HepG2 (cell line): Measurements from ENCODE around the gene PLA2G2A. TPM values are rescaled to one million over a fixed set of nuclear protein-coding genes. Genes with fewer than 3 reads are reported as not detected.

ENCODE experiments used
- ATF7 ChIP-seq, 2 experiments: fragments of 450-650 bp in 1 of 2; sonication (generic) in 1 of 2; formaldehyde crosslinking in 1 of 2; IDR thresholded peaks; 2 replicates each; pipeline versions ENCODE4 v1.4.0 to v1.6.1; 2016 to 2020; ENCODE audit warnings: antibody characterized with exemption in 1 of 2, mild to moderate bottlenecking in 1 of 2, missing genetic modification reagents in 1 of 2
- BATF2 ChIP-seq: sonication (generic); formaldehyde crosslinking; IDR thresholded peaks from 2 replicates; pipeline ENCODE4 v1.8.0; 2022; ENCODE audit warnings: mild to moderate bottlenecking, missing genetic modification reagents, moderate library complexity
- DZIP1 ChIP-seq: sonication (generic); formaldehyde crosslinking; IDR thresholded peaks from 2 replicates; pipeline ENCODE4 v1.5.0; 2020; ENCODE audit warnings: mild to moderate bottlenecking, missing genetic modification reagents
- EED ChIP-seq: sonication (generic); formaldehyde crosslinking; IDR thresholded peaks from 2 replicates; pipeline ENCODE4 v1.5.0; 2020; ENCODE audit warnings: mild to moderate bottlenecking, missing genetic modification reagents
- GMEB2 ChIP-seq: IDR thresholded peaks from 2 replicates; pipeline ENCODE4 v1.6.1; 2016; ENCODE audit warnings: missing biosample characterization, missing genetic modification reagents, low read depth
- GRHL1 ChIP-seq: sonication (generic); formaldehyde crosslinking; conservative IDR thresholded peaks from 2 replicates; pipeline ENCODE4 v1.8.0; 2022; ENCODE audit warnings: missing genetic modification reagents
- RAD51 ChIP-seq: fragments of 450-650 bp; IDR thresholded peaks from 2 replicates; pipeline ENCODE4 v1.6.1; 2016; ENCODE audit warnings: borderline replicate concordance
- RFXANK ChIP-seq: IDR thresholded peaks from 2 replicates; pipeline ENCODE4 v1.6.1; 2016
- SP140L ChIP-seq: sonication (generic); formaldehyde crosslinking; IDR thresholded peaks from 2 replicates; pipeline ENCODE4 v1.4.0; 2020; ENCODE audit warnings: missing genetic modification reagents, borderline replicate concordance
- STAT6 ChIP-seq: sonication (generic); formaldehyde crosslinking; IDR thresholded peaks from 2 replicates; pipeline ENCODE4 v1.4.0; 2020; ENCODE audit warnings: missing genetic modification reagents, mild to moderate bottlenecking, borderline replicate concordance
- THYN1 ChIP-seq: sonication (generic); formaldehyde crosslinking; IDR thresholded peaks from 2 replicates; pipeline ENCODE4 v1.8.1; 2023; ENCODE audit warnings: low read depth, mild to moderate bottlenecking, moderate library complexity, missing genetic modification reagents, borderline replicate concordance
- ZBTB25 ChIP-seq: IDR thresholded peaks from 2 replicates; pipeline ENCODE4 v1.6.1; 2018; ENCODE audit warnings: missing genetic modification reagents
- ZFYVE20 ChIP-seq: sonication (generic); formaldehyde crosslinking; IDR thresholded peaks from 2 replicates; pipeline ENCODE4 v1.8.0; 2023; ENCODE audit warnings: low read depth, mild to moderate bottlenecking, moderate library complexity, missing genetic modification reagents, borderline replicate concordance
- ZNF331 ChIP-seq: sonication (generic); formaldehyde crosslinking; IDR thresholded peaks from 2 replicates; pipeline ENCODE4 v1.4.0; 2020; ENCODE audit warnings: missing genetic modification reagents
- ZNF337 ChIP-seq: sonication (generic); formaldehyde crosslinking; IDR thresholded peaks from 2 replicates; pipeline ENCODE4 v1.5.1; 2020; ENCODE audit warnings: missing genetic modification reagents, low read depth, mild to moderate bottlenecking, borderline replicate concordance
- ZNF747 ChIP-seq: sonication (generic); formaldehyde crosslinking; IDR thresholded peaks from 2 replicates; pipeline ENCODE4 v1.8.1; 2023; ENCODE audit warnings: missing genetic modification reagents, mild to moderate bottlenecking, borderline replicate concordance
- polyA plus RNA-seq, 8 experiments: library from polyadenylated mRNA; depleted of rRNA in 3 of 8; stranded (reverse) in 7 of 8; unstranded in 1 of 8; fragments of >200 nt; fragmentation: Illumina TruSeq in 4 of 8; extraction: Trizol in 4 of 8; gene quantifications; 2 replicates each; pipeline versions ENCODE4 v1.2.1 to v1.2.3, GENCODE V29; 2011 to 2016; ENCODE audit warnings: low read depth in 4 of 8, missing spikeins in 1 of 8, mixed read lengths in 1 of 8; ENCODE audit not compliant: insufficient read depth in 1 of 8
- total RNA-seq, 5 experiments: library from RNA; depleted of rRNA; stranded (reverse); fragments of >200 nt; fragmentation: Illumina TruSeq; extraction: Trizol; gene quantifications; 2 replicates each; pipeline ENCODE4 v1.2.3, GENCODE V29; 2016; ENCODE audit warnings: low read depth in 1 of 5

Gene PLA2G2A
- total and polyA plus RNA-seq, 2 of the 13 experiments (the other 11 are each of a cell fraction or from before 2014, with no cell fraction given), result 0.35 to 30.3 TPM

GRCh38 chr1:19981507-19982312, 2.3 kb upstream of the PLA2G2A start (continued):
- no peak for TF ChIP-seq DZIP1 (CRISPR knock-in tag)
- TF ChIP-seq ZNF747 (CRISPR knock-in tag), result no peak; the same call in 1 of the 2 replicates
- TF ChIP-seq RAD51, result no peak
- no peak for TF ChIP-seq STAT6 (CRISPR knock-in tag)
- no peak for TF ChIP-seq THYN1 (CRISPR knock-in tag)
- TF ChIP-seq ZNF337 (CRISPR knock-in tag), result no peak
- peak; percentile 20; the same call in 1 of the 2 replicates for TF ChIP-seq ZBTB25 (CRISPR knock-in tag)
- TF ChIP-seq BATF2, result no peak
- peak; percentile 80 for TF ChIP-seq ATF7 (IDR thresholded peaks at IDR 0.05)
- no peak for TF ChIP-seq ATF7 (CRISPR knock-in tag; IDR thresholded peaks at IDR 0.05)
- TF ChIP-seq RFXANK (CRISPR knock-in tag), result no peak
- no peak for TF ChIP-seq SP140L (CRISPR knock-in tag)
- TF ChIP-seq ZFYVE20 (CRISPR knock-in tag), result no peak
- TF ChIP-seq GRHL1 (CRISPR knock-in tag), result no peak
- 0 out of 2 replicates have a peak, but pooled peaks have one; percentile 17 for TF ChIP-seq ZNF331 (CRISPR knock-in tag)
- TF ChIP-seq EED, result no peak
- no peak for TF ChIP-seq GMEB2
